T-helper 22 cell (primary cell): ENCODE results near the gene MACROD2.

Experiments used
- DNase-seq: peaks from one replicate; pipeline ENCODE4 v3.0.0-alpha.2; 2020; ENCODE audit warnings: low read depth

Gene MACROD2

GRCh38 chr20:14647016-14647415 is 651.7 kb downstream of the MACROD2 start:
- DNase-seq: no peak

GRCh38 chr20:14649662-14650061 is 654.3 kb downstream of the MACROD2 start:
- no peak for DNase-seq

- DNase-seq: no peak
Observed at GRCh38 chr20:14657266-14658005, 662.1 kb downstream of the MACROD2 start.

- no peak for DNase-seq
Observed at GRCh38 chr20:14664101-14664500, 668.8 kb downstream of the MACROD2 start.

- no peak for DNase-seq
Observed at GRCh38 chr20:14666696-14667095, 671.4 kb downstream of the MACROD2 start.

- DNase-seq: no peak
Observed at GRCh38 chr20:14667226-14667625, 671.9 kb downstream of the MACROD2 start.

- no peak for DNase-seq
Observed at GRCh38 chr20:14672066-14672465, 676.8 kb downstream of the MACROD2 start.

- no peak for DNase-seq
Observed at GRCh38 chr20:14673164-14673563, 677.8 kb downstream of the MACROD2 start.

GRCh38 chr20:14677455-14677854 is 682.1 kb downstream of the MACROD2 start:
- DNase-seq: no peak

GRCh38 chr20:14685183-14685582 is 689.9 kb downstream of the MACROD2 start:
- no peak for DNase-seq

- DNase-seq: no peak
Observed at GRCh38 chr20:14687313-14687712, 692.0 kb downstream of the MACROD2 start.

GRCh38 chr20:14688005-14688404 is 692.7 kb downstream of the MACROD2 start:
- no peak for DNase-seq

GRCh38 chr20:14691994-14692393 is 696.7 kb downstream of the MACROD2 start:
- no peak for DNase-seq

- no peak for DNase-seq
Observed at GRCh38 chr20:14696478-14696877, 701.2 kb downstream of the MACROD2 start.

- no peak for DNase-seq
Observed at GRCh38 chr20:14696937-14697336, 701.6 kb downstream of the MACROD2 start.

GRCh38 chr20:14698125-14698524 is 702.8 kb downstream of the MACROD2 start:
- DNase-seq: no peak

GRCh38 chr20:14698605-14699373 is 703.5 kb downstream of the MACROD2 start:
- no peak for DNase-seq

- no peak for DNase-seq
Observed at GRCh38 chr20:14700639-14700960, 705.3 kb downstream of the MACROD2 start.

GRCh38 chr20:14701326-14701725 is 706.0 kb downstream of the MACROD2 start:
- no peak for DNase-seq

- DNase-seq: no peak
Observed at GRCh38 chr20:14706555-14706954, 711.2 kb downstream of the MACROD2 start.

GRCh38 chr20:14707026-14707680 is 711.8 kb downstream of the MACROD2 start:
- DNase-seq: no peak

- DNase-seq: no peak
Observed at GRCh38 chr20:14707865-14708596, 712.7 kb downstream of the MACROD2 start.
